ENCODE results near the gene CHST5. TPM values are rescaled to one million over a fixed set of nuclear protein-coding genes. Genes with fewer than 3 reads are reported as not detected.

The CHST5 gene
- total and polyA plus RNA-seq, 2 of the 13 experiments (the other 11 are each of a cell fraction or from before 2014, with no cell fraction given) = 0.05 TPM; not detected in 1

GRCh38 chr16:75494661-75495075 lies 41.2 kb downstream of the CHST5 start (continued):
- TF ChIP-seq SRY (CRISPR knock-in tag; IDR thresholded peaks at IDR 0.05) (no peak), TCF7L2 (IDR thresholded peaks at IDR 0.05; ENCODE audit: low read depth, low read length) (no peak), BRCA1 (CRISPR knock-in tag; IDR thresholded peaks at IDR 0.05) (no peak), ZNF30 (CRISPR knock-in tag; IDR thresholded peaks at IDR 0.05) (no peak), SOX5 (CRISPR knock-in tag; IDR thresholded peaks at IDR 0.05; ENCODE audit: borderline replicate concordance) (no peak), JUNB (CRISPR knock-in tag; IDR thresholded peaks at IDR 0.05; ENCODE audit: borderline replicate concordance) (no peak), HNRNPL (IDR thresholded peaks at IDR 0.05; ENCODE audit: low read depth, low read length) (no peak), SMARCC2 (IDR thresholded peaks at IDR 0.05) (no peak), ZNF75D (CRISPR knock-in tag; IDR thresholded peaks at IDR 0.05; ENCODE audit: borderline replicate concordance) (no peak), ZNF564 (CRISPR knock-in tag; IDR thresholded peaks at IDR 0.05) (0 out of 2 replicates have a peak, but pooled peaks have one; percentile 10), SRSF4 (IDR thresholded peaks at IDR 0.05; ENCODE audit: low read depth, low read length, poor library complexity, severe bottlenecking) (no peak)
- TF ChIP-seq, protein P1, sequence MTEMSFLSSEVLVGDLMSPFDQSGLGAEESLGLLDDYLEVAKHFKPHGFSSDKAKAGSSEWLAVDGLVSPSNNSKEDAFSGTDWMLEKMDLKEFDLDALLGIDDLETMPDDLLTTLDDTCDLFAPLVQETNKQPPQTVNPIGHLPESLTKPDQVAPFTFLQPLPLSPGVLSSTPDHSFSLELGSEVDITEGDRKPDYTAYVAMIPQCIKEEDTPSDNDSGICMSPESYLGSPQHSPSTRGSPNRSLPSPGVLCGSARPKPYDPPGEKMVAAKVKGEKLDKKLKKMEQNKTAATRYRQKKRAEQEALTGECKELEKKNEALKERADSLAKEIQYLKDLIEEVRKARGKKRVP (CRISPR knock-in tag; IDR thresholded peaks at IDR 0.05) = no peak
- TF ChIP-seq, protein P2, sequence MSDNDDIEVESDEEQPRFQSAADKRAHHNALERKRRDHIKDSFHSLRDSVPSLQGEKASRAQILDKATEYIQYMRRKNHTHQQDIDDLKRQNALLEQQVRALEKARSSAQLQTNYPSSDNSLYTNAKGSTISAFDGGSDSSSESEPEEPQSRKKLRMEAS (IDR thresholded peaks at IDR 0.05) = peak; percentile 38; the same call in 1 of the 2 replicates

- Histone ChIP-seq H3K27me3 (ENCODE audit: control insufficient read depth in 1 of 2, insufficient read depth in 2 of 2, low read length in 2 of 2) (peaks cover 0 to 26% of the 10 kb centered on the region in 2 experiments; a peak in 2 of 5 replicates), H4K20me1 (ENCODE audit: insufficient read depth, low read length) (no peaks in the 10 kb centered on the region), H3K9ac (ENCODE audit: insufficient read depth, low read depth, low read length) (no peak overlapping the region), H3K4me1 (ENCODE audit: insufficient read depth, low read length) (peaks cover 42% of the 10 kb centered on the region), H3K4me2 (ENCODE audit: low read depth, low read length) (peak overlapping the region; percentile 97), H2AFZ (ENCODE audit: low read length) (no peak overlapping the region), H3K9me3 (ENCODE audit: low read length) (no peaks in the 10 kb centered on the region), H3K4me3 (replicated peaks in 1 of 3; ENCODE audit: insufficient read depth in 1 of 3, low read depth in 2 of 3, low read length in 3 of 3) (peak overlapping the region in 1 of 3 experiments; percentile 69; a peak in 2 of 6 replicates), H3K79me2 (ENCODE audit: insufficient read depth, low read length) (no peaks in the 10 kb centered on the region), H3K27ac (ENCODE audit: extremely low read length, insufficient read depth, low read length) (no peak overlapping the region), H3K36me3 (replicated peaks in 1 of 2; ENCODE audit: control insufficient read depth in 1 of 2, insufficient read depth in 2 of 2, low read length in 2 of 2) (no peaks in the 10 kb centered on the region)
- no peak for FAIRE-seq
- in situ Hi-C loops (cut with HindIII; ENCODE audit: extremely low pct_ligation_motif_present, low pct_unique_long_range_greater_than_20kb) (no loop called here), intact Hi-C loops (cut with micrococcal nuclease; ENCODE audit: unreplicated experiment) (no loop called here)
- ATAC-seq = no peak
- 69% methylated on average over 5 of the region's 5 CpGs for WGBS (ENCODE audit: low lambda C conversion rate)
- BruUV-seq (replicated peaks) = no TSS peak
- ChIA-PET POLR2A (no interaction called here), CTCF (ENCODE audit: low intra/inter-chr PET ratio, low total read pairs) (no interaction called here)
- no peak for DNase-seq (ENCODE audit: low spot score)
- no peak for TF ChIP-seq NR2F2 (IDR thresholded peaks at IDR 0.05; ENCODE audit: borderline replicate concordance, low read depth)
- no peak for TF ChIP-seq THAP7 (CRISPR knock-in tag; IDR thresholded peaks at IDR 0.05)
- no peak for TF ChIP-seq ZNF432 (CRISPR knock-in tag; IDR thresholded peaks at IDR 0.05; ENCODE audit: borderline replicate concordance)
- TF ChIP-seq KLF12 (CRISPR knock-in tag; IDR thresholded peaks at IDR 0.05; ENCODE audit: borderline replicate concordance) = no peak
- no peak for TF ChIP-seq PRDM4 (CRISPR knock-in tag; IDR thresholded peaks at IDR 0.05; ENCODE audit: borderline replicate concordance)
- TF ChIP-seq ZNF317 (CRISPR knock-in tag; IDR thresholded peaks at IDR 0.05) = no peak
- TF ChIP-seq TEAD2 (CRISPR knock-in tag; IDR thresholded peaks at IDR 0.05) = no peak
- TF ChIP-seq ZNF557 (CRISPR knock-in tag; IDR thresholded peaks at IDR 0.05) = no peak
Observed at GRCh38 chr16:75494184-75494583, 41.7 kb downstream of the CHST5 start.

Data from HepG2 (cell line).